Measurements from ENCODE around the gene B4GALT1. TPM values are rescaled to one million over a fixed set of nuclear protein-coding genes. Genes with fewer than 3 reads are reported as not detected.

Gene B4GALT1
- total RNA-seq, 1 donor from 2014 or later = 30.8 TPM

DNA sequence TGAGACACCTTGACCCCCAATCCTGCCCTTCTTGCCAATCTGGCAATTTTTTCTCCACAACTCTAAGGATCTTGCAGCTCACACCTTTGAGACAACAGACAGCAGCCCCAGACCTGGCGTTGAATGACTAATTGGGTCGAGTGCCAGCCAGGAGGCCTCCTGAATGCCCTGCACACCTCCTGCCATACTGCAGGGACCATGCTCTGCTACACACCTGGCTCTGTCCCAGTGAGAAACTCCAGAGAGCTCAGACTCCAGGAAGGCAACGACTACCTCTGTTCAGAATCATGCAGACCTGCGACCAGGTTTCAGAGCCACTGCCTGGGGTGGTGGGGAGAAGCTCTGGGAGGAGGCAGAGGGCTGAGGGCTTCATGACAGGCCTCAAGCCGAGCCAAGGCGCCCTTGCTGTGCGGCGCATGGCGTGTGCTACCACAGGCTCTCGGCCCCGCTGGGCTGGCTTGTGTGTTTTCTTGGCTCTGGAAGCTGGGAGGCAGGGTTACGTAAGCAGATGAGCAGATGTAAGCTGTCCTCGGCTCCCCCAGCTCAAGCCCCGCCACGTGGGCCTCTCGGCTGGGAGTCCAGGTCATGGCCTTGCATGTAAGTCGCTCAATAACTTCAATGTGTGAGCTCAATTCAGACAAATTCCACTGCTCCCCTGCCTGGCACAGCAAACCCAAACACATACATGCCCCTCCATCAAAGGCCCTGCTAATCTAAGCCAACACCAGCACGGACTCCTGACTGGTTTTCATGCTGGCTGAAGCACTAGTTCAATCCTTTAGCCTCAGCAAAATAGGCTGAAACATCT is 27.5 kb downstream of the B4GALT1 start:
- DNase-seq = peak; percentile 75

DNA sequence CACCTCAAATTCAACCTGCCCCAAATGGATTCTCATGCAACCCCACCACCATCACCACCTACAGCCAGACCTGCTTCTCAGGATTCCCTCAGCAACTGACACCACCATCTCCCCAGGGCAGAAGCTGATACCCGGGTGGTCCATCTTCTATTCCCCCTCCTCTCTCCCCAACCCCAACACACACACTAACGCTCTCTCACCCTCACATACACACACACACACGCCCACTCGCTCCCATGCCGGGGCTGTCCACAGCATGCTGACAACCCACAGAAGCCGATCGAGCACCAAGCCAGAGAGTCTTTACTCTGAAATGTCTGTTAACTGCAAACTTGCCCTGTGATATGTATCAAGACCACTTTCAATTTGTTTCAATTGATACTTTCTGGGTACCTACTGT is 28.4 kb downstream of the B4GALT1 start:
- DNase-seq = no peak

DNA sequence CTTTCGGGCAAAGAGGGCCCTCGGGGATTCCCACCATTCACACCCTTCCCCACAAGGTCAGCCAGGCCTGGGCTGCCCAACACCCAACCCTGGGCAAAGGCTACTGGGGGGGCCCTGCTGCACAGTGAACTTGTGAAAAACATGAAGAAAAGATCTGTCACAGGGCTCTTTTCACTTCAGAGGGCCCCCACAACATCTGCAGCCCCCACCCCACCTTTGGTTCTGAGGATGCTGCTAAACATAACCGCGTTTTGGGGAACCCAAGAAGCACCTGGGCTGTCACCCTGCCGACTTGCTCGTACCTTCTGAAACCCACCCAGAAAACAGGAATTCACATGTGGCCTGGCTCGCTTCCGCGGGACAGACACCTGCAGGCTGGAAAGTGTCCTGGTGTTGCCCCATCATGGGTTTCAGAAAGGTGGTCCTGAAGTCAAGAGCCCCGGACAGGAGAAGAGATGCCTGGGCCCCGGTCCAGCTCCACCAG is 29.3 kb downstream of the B4GALT1 start:
- no peak for DNase-seq

DNA sequence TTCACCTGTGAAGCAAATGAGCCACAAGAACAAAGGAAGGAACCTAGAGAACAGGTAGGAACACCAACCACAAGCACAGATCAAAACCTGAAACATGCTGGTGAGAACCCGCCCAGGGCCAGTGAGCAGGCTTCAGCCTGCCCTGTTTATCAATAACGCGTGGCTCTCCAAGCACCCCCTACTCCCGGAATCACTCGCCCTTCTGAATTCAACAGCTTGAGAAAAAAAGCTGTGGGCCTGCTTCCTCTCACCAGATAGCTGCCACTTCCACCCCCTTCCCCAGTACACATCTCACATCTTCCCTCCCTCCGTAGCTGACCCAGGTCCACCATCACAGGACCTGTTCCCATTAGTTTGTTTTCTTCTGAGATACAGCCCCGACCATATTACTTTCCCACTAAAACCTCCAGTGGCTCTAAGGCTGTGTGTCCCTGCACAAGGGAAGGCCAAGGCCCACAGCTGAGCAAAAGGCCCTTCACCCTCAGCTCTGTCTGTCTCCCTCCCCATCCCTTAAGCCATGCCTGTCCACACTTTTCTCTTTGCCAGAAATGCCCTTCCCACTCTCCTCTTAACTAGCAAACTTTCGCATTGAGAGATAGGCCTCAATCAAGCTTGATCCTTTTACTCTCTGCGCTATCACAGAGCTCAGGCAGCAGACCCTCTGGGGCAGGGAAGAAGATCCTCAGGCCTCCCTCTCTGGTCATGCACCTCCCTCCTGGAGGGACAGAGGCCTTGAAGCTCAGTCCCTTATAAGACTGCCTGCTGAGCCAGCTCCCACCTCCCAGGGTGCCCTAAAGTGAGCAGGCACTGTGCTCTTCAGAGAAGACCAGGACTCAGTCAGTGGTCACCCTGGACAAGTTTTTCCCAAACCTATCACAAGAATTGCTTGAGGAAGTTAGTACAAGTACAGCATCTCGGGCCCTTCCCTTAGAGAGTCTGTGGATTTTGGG is 30.1 kb downstream of the B4GALT1 start:
- DNase-seq = no peak

DNA sequence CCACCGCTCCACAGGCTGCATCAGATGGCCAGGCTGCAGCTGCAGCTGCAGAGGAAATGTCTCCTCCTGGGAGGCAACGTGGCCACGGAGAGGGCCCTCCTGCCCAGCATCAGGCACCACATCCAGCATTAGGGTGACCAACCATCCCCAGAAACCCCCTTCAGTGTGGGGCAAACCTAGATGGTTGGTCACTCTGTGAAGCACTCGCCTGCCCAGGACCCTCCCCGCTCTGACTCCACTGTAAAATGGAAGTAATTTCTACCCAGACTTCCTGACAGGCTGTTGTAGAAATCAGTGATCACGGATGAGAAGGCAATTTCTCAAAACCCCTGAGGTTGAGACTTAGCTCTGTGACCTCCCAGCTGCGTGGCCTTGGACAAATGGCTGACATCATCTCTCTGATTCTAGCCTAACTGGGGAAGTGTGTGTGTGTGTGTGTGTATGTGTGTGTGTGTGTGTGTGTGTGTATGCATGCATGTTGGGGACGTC is 31.6 kb downstream of the B4GALT1 start:
- no peak for DNase-seq

DNA sequence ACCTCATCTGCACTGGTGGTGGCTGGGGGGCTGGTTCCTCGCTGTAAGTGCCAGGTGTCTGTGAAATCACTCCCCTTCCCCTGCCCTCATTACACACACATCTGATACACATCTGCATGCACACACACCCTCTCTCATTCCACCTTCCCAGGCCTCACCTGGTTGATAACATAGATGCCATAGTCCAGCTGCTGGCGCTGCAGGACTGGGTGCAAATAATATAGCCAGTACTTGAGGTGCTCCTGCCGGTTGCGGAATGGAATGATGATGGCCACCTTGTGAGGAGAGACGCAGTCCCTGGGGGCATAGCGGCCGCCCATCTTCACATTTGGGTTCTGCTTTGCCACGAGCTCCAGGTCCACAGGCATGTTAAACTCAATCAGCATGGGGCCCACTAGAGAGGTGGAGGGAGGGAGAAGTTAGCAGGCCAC is 32.1 kb downstream of the B4GALT1 start:
- DNase-seq = no peak

DNA sequence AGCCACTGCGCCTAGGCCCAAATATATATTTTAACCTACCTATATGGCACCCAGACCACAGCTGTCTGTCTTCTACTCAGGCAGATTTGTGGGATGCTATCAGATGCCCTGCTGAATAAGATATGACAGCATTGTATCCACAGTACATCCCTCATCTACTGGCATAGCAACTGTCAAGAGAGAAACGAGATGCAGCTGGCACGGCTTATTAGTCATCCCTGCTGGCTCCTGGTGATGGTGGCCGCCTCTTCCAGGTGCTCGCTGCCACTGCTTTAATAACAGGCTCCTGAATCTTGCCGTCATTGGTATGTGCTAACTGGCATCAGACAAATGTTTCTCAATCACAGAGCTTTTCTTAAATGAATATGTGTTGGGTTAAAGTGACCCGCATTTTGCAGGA is 34.0 kb downstream of the B4GALT1 start:
- no peak for DNase-seq

DNA sequence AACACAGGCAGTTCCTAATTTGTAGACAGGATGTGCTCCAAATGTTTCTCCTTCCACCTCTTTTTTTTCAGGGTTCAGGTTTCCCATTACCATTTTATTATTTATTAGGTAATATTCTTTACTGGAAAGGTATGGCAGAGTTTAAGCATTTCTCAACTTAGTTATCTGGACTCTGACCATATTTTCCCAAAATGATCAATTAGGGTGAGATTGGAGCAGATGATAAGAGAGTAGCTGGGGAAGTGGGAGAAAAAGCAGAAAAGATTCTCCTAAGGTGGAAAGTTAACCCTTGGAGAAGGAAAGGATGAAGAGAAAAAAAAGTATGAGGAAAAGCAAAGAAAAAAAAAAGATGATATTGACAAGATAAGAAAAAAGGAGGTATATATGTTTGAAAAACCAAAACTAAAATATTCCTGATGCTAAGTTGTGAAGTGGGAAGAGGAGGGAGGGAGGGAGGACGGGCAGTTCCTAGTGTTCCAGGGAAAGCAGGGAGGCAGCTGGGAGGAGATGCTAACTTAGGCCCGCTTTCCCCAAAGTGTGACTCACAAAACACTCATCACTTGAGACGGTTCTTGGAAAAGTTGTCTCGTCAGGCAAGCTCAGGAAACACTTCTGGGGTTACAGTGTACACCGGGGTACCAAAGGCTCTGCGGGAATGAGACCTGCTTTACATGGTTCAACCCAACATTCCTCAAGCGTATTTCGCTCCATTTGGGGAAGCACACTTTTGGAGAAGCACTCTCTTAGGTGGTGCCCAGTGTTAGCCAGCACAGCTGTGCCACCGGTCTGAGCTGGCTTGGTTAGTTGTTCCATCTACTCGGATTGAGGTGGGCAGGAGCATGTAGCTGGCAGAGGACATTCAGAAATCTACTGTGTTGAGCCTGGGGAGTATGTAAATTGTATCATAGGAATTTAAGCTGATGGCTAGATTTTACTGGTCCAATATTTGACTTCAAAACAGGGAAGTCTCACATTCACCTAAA is 35.1 kb downstream of the B4GALT1 start:
- DNase-seq = no peak

DNA sequence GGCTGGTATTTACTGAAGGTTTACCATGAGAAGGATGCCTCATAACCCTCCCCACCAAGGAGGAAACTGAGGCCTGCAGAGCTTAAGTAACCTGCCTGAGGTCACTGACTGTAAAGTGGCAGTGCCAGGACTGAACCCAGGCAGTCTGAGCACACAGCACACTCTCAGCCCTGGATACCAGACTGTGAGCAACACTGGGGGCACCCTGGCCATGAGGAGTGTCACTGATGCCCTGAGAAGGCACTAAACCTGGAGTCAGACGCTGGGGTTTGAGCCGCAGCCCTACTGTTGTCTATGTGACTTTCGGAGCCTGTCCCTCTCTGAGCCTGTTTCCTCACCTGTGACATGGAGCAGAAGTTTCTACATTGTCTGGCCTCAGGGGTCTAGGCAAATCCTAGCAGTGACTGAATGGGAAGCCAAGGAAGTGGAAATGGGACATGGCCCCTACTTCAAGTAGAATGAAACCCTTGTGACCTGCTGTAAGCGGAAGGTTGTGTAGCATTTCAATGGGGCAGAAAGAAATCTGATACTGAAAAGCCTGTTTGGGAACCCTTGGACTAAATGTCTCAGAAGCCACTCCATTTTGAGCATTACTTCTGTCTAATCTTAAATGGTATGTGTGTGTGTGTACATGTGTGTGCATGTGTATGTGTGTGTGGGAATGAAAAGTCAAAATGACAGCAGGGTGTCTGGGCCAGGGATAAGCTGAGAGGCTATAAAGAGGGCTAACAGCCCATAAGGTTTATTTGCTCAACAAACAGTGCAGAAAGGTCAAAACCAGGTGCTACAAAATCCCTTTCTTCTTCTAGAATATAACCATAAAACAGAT is 36.0 kb downstream of the B4GALT1 start:
- no peak for DNase-seq

DNA sequence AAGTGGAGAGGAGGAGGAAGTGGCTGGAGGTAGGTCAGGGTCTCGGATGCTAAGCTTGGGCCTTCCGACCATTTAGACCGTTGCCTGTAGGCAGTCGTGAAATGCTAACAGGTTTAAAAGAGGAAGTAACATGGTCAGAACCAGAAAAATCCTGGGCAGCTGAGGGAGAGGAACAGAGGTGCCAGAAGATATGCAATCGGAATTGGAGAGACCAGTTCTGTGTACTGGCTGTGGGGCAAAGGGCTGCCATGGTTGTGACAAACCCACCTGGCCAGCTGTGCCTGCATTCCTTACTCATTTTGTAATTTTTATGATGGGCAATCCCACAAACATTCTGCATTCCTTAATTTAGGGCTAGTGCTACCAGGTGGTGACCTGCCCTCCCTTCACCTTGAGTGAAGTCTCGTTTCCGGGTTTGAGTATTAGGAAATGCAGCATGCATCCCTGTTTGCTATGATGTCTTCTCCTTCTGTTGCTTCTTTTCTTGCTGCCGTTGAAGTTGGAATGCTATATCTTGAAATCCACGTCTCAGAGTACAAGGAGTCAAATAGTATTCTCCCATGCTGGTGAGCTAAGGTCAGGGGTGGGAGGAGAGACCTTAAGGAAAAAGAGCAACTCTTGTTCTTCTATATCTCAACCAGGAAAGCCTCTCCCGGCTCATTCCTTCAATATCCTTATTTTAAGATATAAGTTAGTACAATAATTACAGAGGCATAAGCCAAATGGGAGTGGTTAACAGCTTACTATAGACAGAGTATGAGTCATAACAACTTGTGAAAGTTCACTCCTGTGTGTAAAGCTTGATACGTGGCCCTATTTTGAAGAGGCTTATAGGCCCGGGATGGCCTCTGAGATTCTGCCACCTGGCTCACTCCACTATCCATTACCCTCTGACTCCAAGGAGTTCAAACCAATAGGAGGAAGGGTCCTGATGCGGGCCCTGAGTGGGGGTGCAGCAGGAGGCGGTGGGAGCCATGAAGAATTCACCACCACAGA is 37.0 kb downstream of the B4GALT1 start:
- DNase-seq = no peak

DNA sequence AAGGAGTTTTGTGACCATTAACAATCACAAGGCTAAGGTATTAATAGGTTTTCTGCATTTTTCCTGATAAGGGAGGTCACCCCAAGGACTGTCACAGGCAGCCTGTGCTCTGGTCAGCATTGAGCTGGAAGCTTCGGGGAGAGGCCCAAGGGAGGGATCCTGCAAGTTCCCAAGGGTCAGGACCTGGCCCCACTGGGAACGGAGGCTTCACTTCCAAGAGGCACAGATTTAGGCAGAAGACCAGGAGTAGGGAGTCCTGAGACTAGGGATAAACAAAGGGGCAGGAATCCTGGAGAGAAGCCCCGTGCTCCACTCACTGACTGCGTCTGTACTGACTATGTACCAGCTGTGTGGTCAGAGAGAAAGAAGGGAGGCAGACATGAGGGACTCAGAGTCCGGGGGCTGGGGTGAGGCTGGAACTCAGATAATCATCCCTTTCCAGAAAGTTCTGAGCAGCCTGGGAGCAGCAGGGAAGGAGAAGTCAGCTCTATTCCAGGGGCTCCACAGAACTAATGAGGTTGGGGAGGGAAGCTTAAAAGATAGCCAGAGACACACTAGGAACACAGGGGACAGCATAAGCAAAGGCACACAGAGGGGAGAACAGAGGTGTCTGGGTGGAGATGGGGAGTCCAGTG is 37.8 kb downstream of the B4GALT1 start:
- no peak for DNase-seq

DNA sequence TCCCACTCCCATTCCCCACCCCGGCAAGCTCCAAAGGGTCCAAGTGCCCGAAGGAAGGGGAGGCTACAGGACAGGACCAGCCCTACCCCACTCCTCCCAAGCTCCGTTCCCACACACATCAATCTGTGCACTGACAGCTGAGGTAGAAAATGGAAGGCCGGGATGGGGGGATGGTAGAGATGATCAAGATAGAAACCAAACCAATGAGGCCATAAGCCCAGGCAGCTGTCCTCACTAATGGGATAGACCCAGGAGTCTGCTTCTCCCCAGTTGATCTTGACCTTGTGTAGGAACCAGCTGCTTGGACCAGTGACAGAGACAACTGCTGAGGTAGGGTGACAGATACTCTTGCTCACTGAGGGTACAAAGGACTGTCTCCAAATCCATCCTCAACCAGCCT is 38.6 kb downstream of the B4GALT1 start:
- DNase-seq = no peak

DNA sequence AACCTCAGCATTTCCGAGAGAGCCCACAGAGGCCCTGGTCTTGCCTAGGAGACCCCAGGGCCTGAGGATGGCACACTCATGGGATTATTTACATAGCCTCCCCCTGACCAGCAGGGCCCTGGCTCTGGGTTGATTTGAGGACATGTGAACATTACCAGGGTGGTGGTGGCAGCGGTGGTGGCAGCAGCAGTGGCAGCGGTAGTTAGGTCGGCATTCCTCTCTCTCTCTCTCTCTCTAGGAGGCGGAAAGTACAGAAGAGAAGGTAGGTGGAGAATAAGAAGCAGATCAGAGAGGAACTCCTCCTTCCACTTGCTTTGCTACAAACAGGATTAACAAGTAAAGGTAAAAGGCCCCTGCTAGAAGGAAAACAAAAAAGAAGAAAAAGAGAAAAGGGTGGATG is 39.3 kb downstream of the B4GALT1 start:
- no peak for DNase-seq

DNA sequence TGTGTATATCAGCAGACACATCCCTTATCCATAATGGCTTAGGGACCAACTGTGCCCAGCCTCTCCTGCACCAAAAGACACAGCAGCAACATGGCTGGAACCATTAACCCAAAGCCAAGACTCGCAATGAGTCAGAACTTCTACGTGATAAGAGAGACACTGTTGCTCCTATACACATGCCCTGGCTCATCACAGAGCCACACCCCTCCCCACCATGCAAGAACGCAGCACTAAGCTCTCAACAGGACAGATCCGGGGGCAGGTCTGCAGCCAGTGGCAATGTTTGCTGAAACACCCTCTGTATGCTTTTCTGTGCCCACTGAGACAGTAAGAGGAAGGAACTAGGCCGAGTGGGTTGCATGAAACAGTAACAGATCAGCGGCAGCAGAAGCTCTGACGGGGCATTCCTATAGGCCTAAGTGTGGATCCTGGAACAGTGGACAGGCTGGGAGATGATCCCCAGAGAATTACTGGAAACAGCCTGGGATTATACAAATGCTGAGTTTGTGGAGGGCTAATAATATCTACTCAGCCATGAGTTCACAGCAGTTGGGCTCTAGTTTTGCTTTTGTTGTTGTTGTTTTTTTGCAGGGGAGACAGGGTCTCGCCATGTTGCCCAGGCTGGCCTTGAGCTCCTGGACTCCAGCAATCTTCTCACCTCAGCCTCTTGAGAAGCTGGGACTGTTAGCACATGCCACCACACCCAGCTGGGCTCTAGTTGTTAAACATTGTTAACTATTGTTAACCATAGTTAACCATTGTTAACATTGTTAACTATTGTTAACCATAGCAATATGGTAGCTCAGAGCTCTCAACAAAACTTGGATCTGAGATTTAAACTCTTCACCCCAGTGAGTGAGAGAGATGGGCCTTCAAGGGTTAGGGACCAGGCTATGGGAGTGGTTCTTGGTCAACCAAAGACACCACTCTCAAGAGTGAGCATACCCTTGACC is 41.0 kb downstream of the B4GALT1 start:
- no peak for DNase-seq

DNA sequence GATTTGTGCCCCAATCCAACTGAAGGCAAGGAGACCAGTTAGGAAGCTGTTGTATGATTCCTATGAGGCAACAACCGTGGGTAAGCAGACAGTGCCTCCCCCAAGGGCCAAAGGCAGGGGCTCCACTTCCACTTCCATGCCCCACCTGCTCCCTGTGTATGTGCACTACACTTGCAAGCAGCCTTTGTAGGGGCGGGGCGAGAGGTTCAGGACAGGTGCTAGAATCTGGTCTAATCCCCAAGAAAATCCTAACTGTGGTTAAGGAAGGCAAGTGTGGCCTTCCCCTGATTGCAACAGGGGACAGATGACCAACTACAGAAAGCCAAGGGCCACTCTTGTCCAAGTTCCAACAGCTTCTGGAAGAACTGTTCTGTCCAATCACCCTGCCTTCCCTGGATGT is 41.7 kb downstream of the B4GALT1 start:
- DNase-seq = no peak

DNA sequence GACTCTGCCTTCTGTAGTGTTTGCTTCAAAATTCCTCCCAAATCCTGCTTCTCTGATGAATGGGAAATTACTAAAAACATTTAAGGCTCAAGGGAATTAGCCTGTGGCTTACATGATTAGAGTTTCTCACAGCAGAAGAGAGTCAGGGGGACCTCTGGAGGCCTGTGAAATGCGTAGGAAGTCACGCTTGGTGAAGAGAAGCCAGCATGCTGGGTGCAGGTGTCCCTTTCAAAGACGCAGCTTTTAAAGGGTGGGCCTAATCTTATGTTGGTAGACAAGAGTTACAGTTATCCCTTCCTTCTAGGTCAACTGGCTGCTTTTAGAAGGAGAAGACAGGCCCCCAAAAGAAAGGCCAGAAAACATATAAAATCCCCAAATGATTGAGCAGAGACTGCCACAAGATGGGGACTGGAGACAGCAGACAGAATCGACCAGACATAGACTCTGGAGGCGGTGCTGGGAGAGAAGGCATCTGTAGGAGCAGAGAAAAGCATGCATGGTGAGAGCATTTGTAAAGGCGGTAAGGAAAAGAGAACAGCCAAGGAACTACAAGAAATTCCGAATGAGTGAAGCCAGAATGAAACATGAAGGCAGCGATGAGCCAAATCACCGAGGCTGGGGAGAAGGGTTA is 42.3 kb downstream of the B4GALT1 start:
- peak; percentile 48 for DNase-seq

DNA sequence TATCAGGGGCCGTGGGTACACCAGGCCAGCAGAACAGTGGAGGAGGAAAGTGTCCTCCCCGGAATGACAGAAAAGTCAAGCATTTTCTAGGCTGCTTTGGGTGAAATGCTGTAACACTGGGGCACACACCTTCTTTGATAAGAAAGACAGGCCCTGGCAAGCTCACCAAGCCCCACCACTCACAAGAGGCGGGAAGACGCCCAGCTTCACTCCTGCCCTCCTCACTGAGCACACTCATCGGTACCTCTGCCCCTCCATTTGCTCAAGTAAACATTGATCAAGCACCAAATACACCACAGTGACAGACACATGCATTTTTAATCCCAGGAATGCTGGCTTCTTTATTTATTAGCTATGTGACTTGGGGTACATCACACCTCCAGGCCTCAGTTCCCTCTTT is 43.1 kb downstream of the B4GALT1 start:
- no peak for DNase-seq
